AG04449 (cell line): ENCODE data around the gene DNPEP.

Experiments
- CTCF ChIA-PET: fragments of 350-600 bp; formaldehyde crosslinking; extraction: SDS; loops from one replicate; lab custom pipeline; 2021; ENCODE audit warnings: antibody characterized with exemption; lab: Yijun Ruan, JAX
- POLR2A ChIA-PET: fragments of 400-600, 350-600 bp; formaldehyde crosslinking; extraction: SDS; loops from one replicate; lab custom pipeline; 2020; ENCODE audit warnings: antibody characterized with exemption, inconsistent platforms; lab: Yijun Ruan, JAX
- DNase-seq: peaks from one replicate; pipeline ENCODE4 v3.0.0-alpha.2; 2010; ENCODE audit warnings: low read depth, low spot score
- H3K4me3 ChIP-seq: 2 replicates; pipeline ENCODE4 v1.5.1; 2011; ENCODE audit warnings: low read depth, mild to moderate bottlenecking, control low read depth, low read length
- TF ChIP-seq, protein P1 (sequence below): IDR thresholded peaks from one replicate; pipeline ENCODE4 v1.5.1; 2011; ENCODE audit warnings: mild to moderate bottlenecking, moderate library complexity, low read length, control low read depth, inconsistent platforms; ENCODE audit not compliant: insufficient read depth; ENCODE audit errors: missing control alignments

DNPEP gene

DNA sequence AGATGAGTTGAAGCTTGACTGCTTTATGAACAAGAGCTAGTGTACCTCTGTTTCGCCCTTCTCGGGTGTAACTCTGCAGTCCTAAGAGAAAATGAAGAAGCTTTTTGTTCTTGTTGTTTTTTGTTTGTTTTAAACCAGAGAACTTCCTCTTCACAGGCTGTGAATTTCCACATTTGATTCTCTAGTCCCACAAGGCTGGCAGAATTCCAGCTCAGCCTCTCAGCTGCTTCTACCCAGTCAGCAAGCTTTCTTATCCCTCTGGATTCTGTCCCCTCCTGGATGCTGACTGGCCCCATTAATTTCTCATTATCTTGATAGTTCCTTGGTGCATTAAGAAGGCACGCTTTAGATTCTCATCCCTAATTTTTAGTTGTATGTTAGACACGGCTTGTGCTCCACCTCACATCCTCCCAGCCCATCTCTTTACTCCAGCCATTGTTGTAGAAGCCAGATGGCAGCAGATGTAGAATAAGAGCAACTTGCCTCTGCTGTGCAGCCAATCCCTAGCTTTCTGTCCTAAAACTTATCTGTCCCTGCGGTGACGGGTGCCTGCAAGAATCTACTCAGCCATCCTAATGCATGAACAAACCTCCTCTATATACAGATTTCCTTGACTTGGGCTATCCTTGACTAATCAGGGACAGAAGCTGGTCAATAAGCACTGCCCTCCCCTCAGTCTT, 42.8 kb downstream of the DNPEP start:
- no peak for DNase-seq
- ChIA-PET POLR2A (no interaction called here), CTCF (interaction anchor here (0.7 to 1.5 kb wide), 4 partner anchors 8 to 226 kb away, joined by 3 to 5 read pairs (median 4); no protein-coding TSS in a partner anchor)
- H3K4me3 ChIP-seq = no peak overlapping the region
- TF ChIP-seq, protein P1, sequence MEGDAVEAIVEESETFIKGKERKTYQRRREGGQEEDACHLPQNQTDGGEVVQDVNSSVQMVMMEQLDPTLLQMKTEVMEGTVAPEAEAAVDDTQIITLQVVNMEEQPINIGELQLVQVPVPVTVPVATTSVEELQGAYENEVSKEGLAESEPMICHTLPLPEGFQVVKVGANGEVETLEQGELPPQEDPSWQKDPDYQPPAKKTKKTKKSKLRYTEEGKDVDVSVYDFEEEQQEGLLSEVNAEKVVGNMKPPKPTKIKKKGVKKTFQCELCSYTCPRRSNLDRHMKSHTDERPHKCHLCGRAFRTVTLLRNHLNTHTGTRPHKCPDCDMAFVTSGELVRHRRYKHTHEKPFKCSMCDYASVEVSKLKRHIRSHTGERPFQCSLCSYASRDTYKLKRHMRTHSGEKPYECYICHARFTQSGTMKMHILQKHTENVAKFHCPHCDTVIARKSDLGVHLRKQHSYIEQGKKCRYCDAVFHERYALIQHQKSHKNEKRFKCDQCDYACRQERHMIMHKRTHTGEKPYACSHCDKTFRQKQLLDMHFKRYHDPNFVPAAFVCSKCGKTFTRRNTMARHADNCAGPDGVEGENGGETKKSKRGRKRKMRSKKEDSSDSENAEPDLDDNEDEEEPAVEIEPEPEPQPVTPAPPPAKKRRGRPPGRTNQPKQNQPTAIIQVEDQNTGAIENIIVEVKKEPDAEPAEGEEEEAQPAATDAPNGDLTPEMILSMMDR = no peak

DNA sequence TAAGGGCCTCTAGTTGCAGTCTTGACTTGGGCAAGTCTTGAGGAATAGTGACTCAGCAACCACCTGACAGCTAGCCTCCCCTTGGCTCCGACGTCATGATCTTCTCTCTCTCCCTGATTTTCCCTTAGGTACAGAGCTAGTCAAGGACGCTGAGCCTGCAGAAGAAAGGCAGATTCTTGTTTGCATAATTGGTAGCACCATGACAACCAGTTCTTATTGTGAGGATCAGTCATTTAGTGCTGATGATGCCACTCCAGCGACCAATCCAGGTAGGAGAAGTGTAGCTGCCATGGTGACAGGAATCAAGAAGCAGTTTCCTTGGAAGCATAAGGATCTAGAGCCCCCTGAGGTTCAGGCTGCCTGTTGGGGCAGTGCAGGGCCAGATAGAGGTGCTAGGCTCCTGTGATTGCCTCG, 52.3 kb downstream of the DNPEP start:
- CTCF ChIA-PET = interaction anchor here (0.8 to 2.8 kb wide), 4 partner anchors 12 to 40 kb away, joined by 3 to 11 read pairs (median 6); no protein-coding TSS in a partner anchor

DNA sequence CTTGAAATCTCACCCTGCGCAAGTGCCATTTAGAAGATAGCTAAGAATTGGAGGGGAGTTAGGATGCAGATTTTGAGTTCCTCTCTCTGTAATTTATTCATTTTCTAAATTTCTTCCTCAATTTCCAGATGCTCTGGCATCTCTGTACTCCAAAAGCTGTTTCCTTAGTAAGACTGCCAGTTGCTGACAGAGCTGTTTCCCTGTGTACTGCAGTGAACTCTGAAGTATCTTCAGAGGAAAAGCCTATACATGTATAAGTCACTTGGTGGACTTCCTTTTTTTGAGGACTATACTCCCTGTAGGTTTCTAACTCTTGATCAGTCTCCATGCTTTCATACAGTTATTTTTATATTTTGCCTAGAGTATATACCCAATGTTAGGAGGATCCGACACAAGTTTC, 53.6 kb downstream of the DNPEP start:
- TF ChIP-seq, protein P1 = no peak
- ChIA-PET CTCF (interaction anchor here (1.0 to 2.8 kb wide), 4 partner anchors 16 to 196 kb away, joined by 3 to 11 read pairs (median 4); no protein-coding TSS in a partner anchor), POLR2A (no interaction called here)

More for the DNA sequence above, 52.3 kb downstream of the DNPEP start:
- no peak overlapping the region for H3K4me3 ChIP-seq
- POLR2A ChIA-PET = no interaction called here
- no peak for DNase-seq
- TF ChIP-seq, protein P1 = no peak

DNA sequence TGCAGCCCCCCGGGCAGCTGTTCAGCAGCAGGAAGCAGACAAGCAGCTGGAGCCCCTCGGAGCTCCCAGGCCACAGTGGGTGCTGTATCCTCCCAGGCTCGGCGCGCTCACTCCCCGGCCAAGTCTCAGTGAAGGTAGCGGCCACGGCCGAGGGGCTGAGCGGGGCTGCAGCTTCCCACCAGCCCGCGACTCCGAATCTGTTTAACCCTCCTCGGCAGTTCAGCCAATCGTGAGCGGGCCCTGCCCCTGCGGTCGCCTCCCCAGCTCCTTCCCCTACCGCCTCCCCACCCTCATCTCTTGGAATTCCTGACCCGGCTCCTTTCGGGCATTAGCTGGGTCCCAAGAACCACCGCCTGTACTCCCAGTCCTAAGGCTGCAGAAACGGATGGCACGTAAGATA, 55.2 kb downstream of the DNPEP start, which contains the start of gene RESP18:
TSS of gene RESP18 (minus strand) at position 203 of the 400 bp plus-strand sequence.
- CTCF ChIA-PET = interaction anchor here (0.9 to 1.0 kb wide), 2 partner anchors 18 to 55 kb away, joined by 3 to 4 read pairs; no protein-coding TSS in a partner anchor
- no peak within 1 kb of the TSS for H3K4me3 ChIP-seq
- TF ChIP-seq, protein P1 = no peak
- POLR2A ChIA-PET = no interaction called here
- DNase-seq = no peak

More for the DNA sequence above, 53.6 kb downstream of the DNPEP start:
- H3K4me3 ChIP-seq = no peak overlapping the region
- no peak for DNase-seq

DNA sequence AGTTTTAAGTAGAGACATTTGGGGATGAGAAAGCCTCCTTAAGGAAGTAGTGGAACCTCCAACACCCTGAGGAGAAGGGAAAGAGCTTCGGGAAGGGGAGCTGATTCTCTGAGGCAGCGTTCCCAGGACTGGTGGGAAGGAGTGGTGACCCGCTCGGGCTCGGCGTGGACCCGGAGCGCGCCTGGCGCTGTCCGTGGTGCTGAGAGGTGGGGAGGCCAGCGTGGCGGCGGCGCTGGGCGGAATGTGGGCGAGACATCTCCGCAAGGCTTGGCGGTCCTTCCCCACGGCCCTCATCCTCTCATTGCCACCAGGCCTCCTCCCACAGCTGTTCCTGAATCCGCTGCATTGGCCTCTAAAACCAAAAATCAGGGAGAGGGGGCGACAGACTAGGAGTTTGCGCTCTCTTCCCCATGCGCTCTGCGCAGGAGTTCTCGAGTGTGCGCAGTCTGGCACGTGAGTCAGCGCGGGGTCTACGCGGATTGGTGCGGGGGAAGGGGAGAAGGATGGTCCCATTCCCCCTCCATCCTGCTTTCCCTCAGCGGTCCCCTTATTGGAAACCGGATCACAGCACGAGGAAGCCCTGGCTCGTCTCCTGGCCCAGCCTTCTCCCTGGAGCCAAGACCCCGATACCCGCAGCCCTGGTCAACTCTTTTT, 56.0 kb downstream of the DNPEP start:
- POLR2A ChIA-PET = no interaction called here
- CTCF ChIA-PET = interaction anchor here (0.9 to 1.9 kb wide), 7 partner anchors 12 to 54 kb away, joined by 3 to 6 read pairs (median 4); no protein-coding TSS in a partner anchor
- TF ChIP-seq, protein P1 = no peak
- no peak for DNase-seq
- no peak overlapping the region for H3K4me3 ChIP-seq

DNA sequence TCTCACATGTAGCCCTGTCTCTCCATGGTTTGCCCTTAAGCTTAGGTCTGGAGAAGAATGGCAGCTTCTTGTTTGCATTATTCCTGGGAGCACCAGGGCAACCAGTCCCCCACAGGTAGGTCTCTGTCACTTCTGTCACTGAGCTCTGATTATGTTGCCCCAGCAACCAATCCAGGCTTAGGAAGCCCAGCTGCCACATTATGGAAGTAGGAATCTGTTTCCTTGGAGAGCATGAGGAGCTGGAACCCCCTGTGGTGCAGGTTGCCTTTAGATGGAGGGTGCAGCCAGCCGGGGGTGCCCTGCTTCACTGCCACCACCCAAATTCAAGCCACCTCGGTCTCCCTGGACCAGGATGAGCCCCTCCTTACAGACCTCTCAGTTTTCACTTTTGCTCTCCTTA, 60.0 kb downstream of the DNPEP start:
- CTCF ChIA-PET = no interaction called here
- POLR2A ChIA-PET = no interaction called here
- TF ChIP-seq, protein P1 = no peak

More for the DNA sequence above, 60.0 kb downstream of the DNPEP start:
- DNase-seq = no peak
- no peak overlapping the region for H3K4me3 ChIP-seq
